Measurements from ENCODE around the gene IGFL2.
"Not testable (repeated sequence)": the region's sequence is repeated elsewhere in the genome, so short reads cannot be mapped to it uniquely, and the experiment has no call there.

IGFL2 gene

GRCh38 chr19:46189971-46190888, 42.2 kb downstream of the IGFL2 start:
- DNase-seq (ENCODE audit: low spot score), result no peak

- DNase-seq (ENCODE audit: low spot score), result no peak
These were observed 43.3 kb downstream of the IGFL2 start for GRCh38 chr19:46191356-46191755.

GRCh38 chr19:46191972-46192371, 43.9 kb downstream of the IGFL2 start:
- DNase-seq (ENCODE audit: low spot score), result no peak

- not testable (repeated sequence) for DNase-seq (ENCODE audit: low spot score)
These were observed 44.6 kb downstream of the IGFL2 start for GRCh38 chr19:46192626-46192991.

- peak; percentile 71 for DNase-seq (ENCODE audit: low spot score)
These were observed 45.1 kb downstream of the IGFL2 start for GRCh38 chr19:46192992-46193650.

GRCh38 chr19:46193678-46194077, 45.6 kb downstream of the IGFL2 start:
- no peak for DNase-seq (ENCODE audit: low spot score)

- DNase-seq (ENCODE audit: low spot score), result no peak
These were observed 47.1 kb downstream of the IGFL2 start for GRCh38 chr19:46195104-46195503.

- DNase-seq (ENCODE audit: low spot score), result not testable (repeated sequence)
These were observed 47.9 kb downstream of the IGFL2 start for GRCh38 chr19:46195919-46196318.

GRCh38 chr19:46196410-46197124, 48.5 kb downstream of the IGFL2 start:
- no peak for DNase-seq (ENCODE audit: low spot score)

- DNase-seq (ENCODE audit: low spot score), result no peak
These were observed 49.5 kb downstream of the IGFL2 start for GRCh38 chr19:46197314-46198070.

GRCh38 chr19:46198756-46199155, 50.7 kb downstream of the IGFL2 start:
- no peak for DNase-seq (ENCODE audit: low spot score)

- DNase-seq (ENCODE audit: low spot score), result no peak
These were observed 53.6 kb downstream of the IGFL2 start for GRCh38 chr19:46201454-46202310.

GRCh38 chr19:46202426-46202825, 54.4 kb downstream of the IGFL2 start:
- no peak for DNase-seq (ENCODE audit: low spot score)

GRCh38 chr19:46202872-46203860, 55.1 kb downstream of the IGFL2 start:
- no peak for DNase-seq (ENCODE audit: low spot score)

GRCh38 chr19:46204008-46204407, 56.0 kb downstream of the IGFL2 start:
- no peak for DNase-seq (ENCODE audit: low spot score)

GRCh38 chr19:46205183-46205984, 57.3 kb downstream of the IGFL2 start:
- DNase-seq (ENCODE audit: low spot score), result no peak

GRCh38 chr19:46206176-46206575, 58.1 kb downstream of the IGFL2 start:
- no peak for DNase-seq (ENCODE audit: low spot score)

GRCh38 chr19:46206682-46207081, 58.6 kb downstream of the IGFL2 start:
- DNase-seq (ENCODE audit: low spot score), result no peak

GRCh38 chr19:46207858-46208257, 59.8 kb downstream of the IGFL2 start:
- DNase-seq (ENCODE audit: low spot score), result not testable (repeated sequence)
